HEK293 (cell line): ENCODE measurements around the gene FTL.

Experiments used
- CTCF ChIA-PET: fragments of 350-600 bp; formaldehyde crosslinking; extraction: SDS; loops from one replicate; lab custom pipeline; 2021; ENCODE audit warnings: antibody characterized with exemption; lab: Yijun Ruan, JAX
- POLR2A ChIA-PET: fragments of 300-600 bp; formaldehyde crosslinking; extraction: SDS; loops from one replicate; lab custom pipeline; 2020; ENCODE audit warnings: antibody characterized with exemption, inconsistent platforms; lab: Yijun Ruan, JAX
- H3K27ac ChIP-seq: fragments of 200-500 bp; sonication (Bioruptor generic); 2 replicates; pipeline ENCODE4 v1.5.1; 2014; ENCODE audit warnings: low read depth, low read length, control low read depth, inconsistent platforms; ENCODE audit errors: extremely low read depth
- H3K36me3 ChIP-seq, 2 experiments: fragments of 200-500 bp in 1 of 2; sonication (Bioruptor generic) in 1 of 2; 1 replicate in 1 of 2; 2 replicates in 1 of 2; pipeline ENCODE4 v1.5.1; 2014 to 2017; ENCODE audit warnings: inconsistent platforms in 2 of 2, low read length in 2 of 2; ENCODE audit not compliant: control insufficient read depth in 2 of 2, insufficient read depth in 1 of 2
- H3K4me1 ChIP-seq: fragments of 200-500 bp; sonication (Bioruptor generic); 2 replicates; pipeline ENCODE4 v1.5.1; 2014; ENCODE audit warnings: mild to moderate bottlenecking, low read length, inconsistent platforms; ENCODE audit not compliant: control insufficient read depth, insufficient read depth
- H3K4me3 ChIP-seq: 2 replicates; pipeline ENCODE4 v1.5.1; 2011; ENCODE audit warnings: low read depth, mild to moderate bottlenecking, control low read depth, low read length, moderate library complexity
- H3K9me3 ChIP-seq: fragments of 200-500 bp; sonication (Bioruptor generic); 2 replicates; pipeline ENCODE4 v1.5.1; 2014; ENCODE audit warnings: low read depth, low read length, inconsistent platforms; ENCODE audit not compliant: control insufficient read depth, insufficient read depth
- BCL11B ChIP-seq: fragments of 450-650 bp; formaldehyde crosslinking; IDR thresholded peaks from 2 replicates; pipeline ENCODE4 v1.5.1; 2016; ENCODE audit warnings: low read depth, missing biosample characterization, missing genetic modification characterization
- GLIS1 ChIP-seq: fragments of 450-650 bp; formaldehyde crosslinking; IDR thresholded peaks from 2 replicates; pipeline ENCODE4 v1.5.1; 2016; ENCODE audit warnings: missing biosample characterization, missing genetic modification characterization
- GLIS2 ChIP-seq: fragments of 450-650 bp; formaldehyde crosslinking; IDR thresholded peaks from 2 replicates; pipeline ENCODE4 v1.5.1; 2016; ENCODE audit warnings: missing biosample characterization, missing genetic modification characterization
- IKZF3 ChIP-seq: fragments of 450-650 bp; IDR thresholded peaks from 2 replicates; pipeline ENCODE4 v1.5.0; 2018; ENCODE audit warnings: missing biosample characterization, mild to moderate bottlenecking, missing genetic modification characterization, moderate library complexity
- KLF8 ChIP-seq: fragments of 450-650 bp; formaldehyde crosslinking; IDR thresholded peaks from 2 replicates; pipeline ENCODE4 v1.5.1; 2016; ENCODE audit warnings: missing biosample characterization, missing genetic modification characterization
- REPIN1 ChIP-seq: fragments of 450-650 bp; formaldehyde crosslinking; IDR thresholded peaks from 2 replicates; pipeline ENCODE4 v1.5.1; 2017; ENCODE audit warnings: missing biosample characterization, missing genetic modification characterization, low read depth
- SP2 ChIP-seq: fragments of 450-650 bp; formaldehyde crosslinking; IDR thresholded peaks from 2 replicates; pipeline ENCODE4 v1.5.1; 2016; ENCODE audit warnings: missing biosample characterization, missing genetic modification characterization
- SP3 ChIP-seq: fragments of 450-650 bp; formaldehyde crosslinking; IDR thresholded peaks from 2 replicates; pipeline ENCODE4 v1.5.1; 2016; ENCODE audit warnings: missing biosample characterization, missing genetic modification characterization
- SP7 ChIP-seq: fragments of 450-650 bp; formaldehyde crosslinking; IDR thresholded peaks from 2 replicates; pipeline ENCODE4 v1.5.1; 2016; ENCODE audit warnings: missing biosample characterization, missing genetic modification characterization
- ZBTB20 ChIP-seq: fragments of 450-650 bp; formaldehyde crosslinking; IDR thresholded peaks from 2 replicates; pipeline ENCODE4 v1.5.1; 2016; ENCODE audit warnings: missing biosample characterization, missing genetic modification characterization
- ZBTB48 ChIP-seq: fragments of 450-650 bp; formaldehyde crosslinking; IDR thresholded peaks from 2 replicates; pipeline ENCODE4 v1.5.1; 2016; ENCODE audit warnings: missing biosample characterization, missing genetic modification characterization
- ZBTB7A ChIP-seq: fragments of 450-650 bp; formaldehyde crosslinking; IDR thresholded peaks from 2 replicates; pipeline ENCODE4 v1.5.1; 2016; ENCODE audit warnings: low read depth, missing biosample characterization, missing genetic modification characterization
- ZFHX2 ChIP-seq: fragments of 450-650 bp; formaldehyde crosslinking; conservative IDR thresholded peaks from 2 replicates; pipeline ENCODE4 v1.5.1; 2016; ENCODE audit warnings: missing biosample characterization, missing genetic modification characterization
- ZFP69B ChIP-seq: fragments of 450-650 bp; formaldehyde crosslinking; IDR thresholded peaks from 2 replicates; pipeline ENCODE4 v1.5.1; 2016; ENCODE audit warnings: missing biosample characterization, missing genetic modification characterization
- ZNF138 ChIP-seq: fragments of 450-650 bp; formaldehyde crosslinking; IDR thresholded peaks from 2 replicates; pipeline ENCODE4 v1.5.1; 2016; ENCODE audit warnings: missing biosample characterization, missing genetic modification characterization, borderline replicate concordance
- ZNF140 ChIP-seq: fragments of 450-650 bp; formaldehyde crosslinking; IDR thresholded peaks from 2 replicates; pipeline ENCODE4 v1.5.1; 2016; ENCODE audit warnings: missing biosample characterization, missing genetic modification characterization
- ZNF146 ChIP-seq: fragments of 450-650 bp; formaldehyde crosslinking; IDR thresholded peaks from 2 replicates; pipeline ENCODE4 v1.5.1; 2016; ENCODE audit warnings: missing biosample characterization, missing genetic modification characterization
- ZNF184 ChIP-seq: fragments of 450-650 bp; IDR thresholded peaks from 2 replicates; pipeline ENCODE4 v1.5.1; 2018; ENCODE audit warnings: missing biosample characterization, mild to moderate bottlenecking, missing genetic modification characterization
- ZNF202 ChIP-seq: fragments of 450-650 bp; formaldehyde crosslinking; IDR thresholded peaks from 2 replicates; pipeline ENCODE4 v1.5.1; 2016; ENCODE audit warnings: missing biosample characterization, missing genetic modification characterization, borderline replicate concordance
- ZNF214 ChIP-seq: fragments of 450-650 bp; formaldehyde crosslinking; IDR thresholded peaks from 2 replicates; pipeline ENCODE4 v1.5.1; 2017; ENCODE audit warnings: missing biosample characterization, mild to moderate bottlenecking, missing genetic modification characterization, borderline replicate concordance
- ZNF23 ChIP-seq: fragments of 450-650 bp; formaldehyde crosslinking; IDR thresholded peaks from 2 replicates; pipeline ENCODE4 v1.5.1; 2016; ENCODE audit warnings: missing biosample characterization, missing genetic modification characterization, borderline replicate concordance
- ZNF239 ChIP-seq: fragments of 450-650 bp; formaldehyde crosslinking; IDR thresholded peaks from 2 replicates; pipeline ENCODE4 v1.5.1; 2016; ENCODE audit warnings: missing biosample characterization, missing genetic modification characterization
- ZNF341 ChIP-seq: fragments of 450-650 bp; formaldehyde crosslinking; IDR thresholded peaks from 2 replicates; pipeline ENCODE4; 2016; ENCODE audit warnings: low read depth, missing biosample characterization, missing genetic modification characterization
- ZNF366 ChIP-seq: fragments of 450-650 bp; formaldehyde crosslinking; conservative IDR thresholded peaks from 2 replicates; pipeline ENCODE4 v1.5.1; 2016; ENCODE audit warnings: missing biosample characterization, missing genetic modification characterization
- ZNF473 ChIP-seq: fragments of 450-650 bp; formaldehyde crosslinking; IDR thresholded peaks from 2 replicates; pipeline ENCODE4 v1.5.1; 2017; ENCODE audit warnings: missing biosample characterization, missing genetic modification characterization
- ZNF510 ChIP-seq: fragments of 450-650 bp; formaldehyde crosslinking; IDR thresholded peaks from 2 replicates; pipeline ENCODE4 v1.5.1; 2018; ENCODE audit warnings: mild to moderate bottlenecking, missing genetic modification characterization, missing biosample characterization; ENCODE audit not compliant: insufficient replicate concordance
- ZNF571 ChIP-seq: fragments of 450-650 bp; formaldehyde crosslinking; IDR thresholded peaks from 2 replicates; pipeline ENCODE4 v1.5.0; 2017; ENCODE audit warnings: missing biosample characterization, missing genetic modification characterization
- ZNF639 ChIP-seq: fragments of 450-650 bp; formaldehyde crosslinking; IDR thresholded peaks from 2 replicates; pipeline ENCODE4 v1.5.1; 2016; ENCODE audit warnings: missing biosample characterization, missing genetic modification characterization
- ZNF76 ChIP-seq: fragments of 450-650 bp; formaldehyde crosslinking; IDR thresholded peaks from 2 replicates; pipeline ENCODE4; 2016; ENCODE audit warnings: low read depth, missing biosample characterization, missing genetic modification characterization, borderline replicate concordance
- ZNF776 ChIP-seq: fragments of 450-650 bp; formaldehyde crosslinking; IDR thresholded peaks from 2 replicates; pipeline ENCODE4 v1.5.0; 2017; ENCODE audit warnings: missing biosample characterization, missing genetic modification characterization, borderline replicate concordance
- ZNF843 ChIP-seq: fragments of 450-650 bp; formaldehyde crosslinking; IDR thresholded peaks from 2 replicates; pipeline ENCODE4 v1.5.1; 2016; ENCODE audit warnings: missing biosample characterization, missing genetic modification characterization
- TF ChIP-seq, protein P1 (sequence below): fragments of 450-650 bp; formaldehyde crosslinking; IDR thresholded peaks from 2 replicates; pipeline ENCODE4 v1.5.1; 2016; ENCODE audit warnings: missing biosample characterization, missing genetic modification characterization
- TF ChIP-seq, protein P2 (sequence below): fragments of 450-650 bp; formaldehyde crosslinking; optimal IDR thresholded peaks from 2 replicates; pipeline ENCODE3; 2016; ENCODE audit warnings: missing biosample characterization, mild to moderate bottlenecking, missing genetic modification characterization
- TF ChIP-seq, protein P3 (sequence below): IDR thresholded peaks from 2 replicates; pipeline ENCODE4 v1.6.1; 2011; ENCODE audit warnings: mild to moderate bottlenecking, low read depth, low read length, borderline replicate concordance

Gene FTL

GRCh38 chr19:48962029-48962848 is 2.9 kb upstream of the FTL start:
- Histone ChIP-seq H3K9me3 (no peaks in the 10 kb centered on the region), H3K27ac (peak overlapping the region; percentile 16; the same call in 1 of the 2 replicates), H3K4me3 (no peak overlapping the region), H3K4me1 (peaks cover 20% of the 10 kb centered on the region), H3K36me3 (peaks cover 13 to 38% of the 10 kb centered on the region in 2 experiments; a peak in 2 of 3 replicates)
- ChIA-PET CTCF (interaction anchor here (0.7 to 1.7 kb wide), 3 partner anchors 8 to 126 kb away, joined by 3 to 10 read pairs (median 5); partner anchors contain the start of gene HSD17B14), POLR2A (interaction anchor here (0.6 to 2.7 kb wide), 8 partner anchors 8 to 185 kb away, joined by 3 to 16 read pairs (median 6); partner anchors contain the start of genes DHDH, GYS1, NUCB1 and PPP1R15A)
- TF ChIP-seq ZNF202 (tag by site-specific recombination) (no peak), ZNF23 (tag by site-specific recombination) (no peak), ZNF214 (tag by site-specific recombination) (no peak), ZNF76 (no peak), KLF8 (peak; percentile 42; the same call in 1 of the 2 replicates), ZNF639 (tag by site-specific recombination) (no peak), ZBTB20 (tag by site-specific recombination) (peak; percentile 15; the same call in 1 of the 2 replicates), SP2 (peak; percentile 57), ZNF140 (tag by site-specific recombination) (no peak), BCL11B (tag by site-specific recombination) (peak; percentile 48; the same call in 1 of the 2 replicates), REPIN1 (no peak), IKZF3 (tag by site-specific recombination) (no peak), ZNF146 (no peak), GLIS2 (tag by site-specific recombination) (peak; percentile 89), ZNF510 (tag by site-specific recombination) (no peak), SP3 (tag by site-specific recombination) (peak; percentile 40), ZBTB48 (tag by site-specific recombination) (peak; percentile 48; the same call in 1 of the 2 replicates), ZNF138 (tag by site-specific recombination) (no peak), ZNF184 (tag by site-specific recombination) (no peak), ZBTB7A (tag by site-specific recombination) (0 out of 2 replicates have a peak, but pooled peaks have one; percentile 17), ZNF776 (tag by site-specific recombination) (no peak), ZNF239 (tag by site-specific recombination) (no peak), ZFHX2 (tag by site-specific recombination) (no peak), ZNF366 (tag by site-specific recombination) (peak; percentile 64), ZFP69B (tag by site-specific recombination) (peak; percentile 93), ZNF843 (tag by site-specific recombination) (no peak), SP7 (peak; percentile 47; the same call in 1 of the 2 replicates), ZNF571 (no peak), ZNF473 (tag by site-specific recombination) (no peak), ZNF341 (no peak), GLIS1 (tag by site-specific recombination) (peak; percentile 96)
- TF ChIP-seq, protein P1, sequence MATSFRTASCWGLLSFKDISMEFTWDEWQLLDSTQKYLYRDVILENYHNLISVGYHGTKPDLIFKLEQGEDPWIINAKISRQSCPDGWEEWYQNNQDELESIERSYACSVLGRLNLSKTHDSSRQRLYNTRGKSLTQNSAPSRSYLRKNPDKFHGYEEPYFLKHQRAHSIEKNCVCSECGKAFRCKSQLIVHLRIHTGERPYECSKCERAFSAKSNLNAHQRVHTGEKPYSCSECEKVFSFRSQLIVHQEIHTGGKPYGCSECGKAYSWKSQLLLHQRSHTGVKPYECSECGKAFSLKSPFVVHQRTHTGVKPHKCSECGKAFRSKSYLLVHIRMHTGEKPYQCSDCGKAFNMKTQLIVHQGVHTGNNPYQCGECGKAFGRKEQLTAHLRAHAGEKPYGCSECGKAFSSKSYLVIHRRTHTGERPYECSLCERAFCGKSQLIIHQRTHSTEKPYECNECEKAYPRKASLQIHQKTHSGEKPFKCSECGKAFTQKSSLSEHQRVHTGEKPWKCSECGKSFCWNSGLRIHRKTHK (tag by site-specific recombination) = no peak
- TF ChIP-seq, protein P2, sequence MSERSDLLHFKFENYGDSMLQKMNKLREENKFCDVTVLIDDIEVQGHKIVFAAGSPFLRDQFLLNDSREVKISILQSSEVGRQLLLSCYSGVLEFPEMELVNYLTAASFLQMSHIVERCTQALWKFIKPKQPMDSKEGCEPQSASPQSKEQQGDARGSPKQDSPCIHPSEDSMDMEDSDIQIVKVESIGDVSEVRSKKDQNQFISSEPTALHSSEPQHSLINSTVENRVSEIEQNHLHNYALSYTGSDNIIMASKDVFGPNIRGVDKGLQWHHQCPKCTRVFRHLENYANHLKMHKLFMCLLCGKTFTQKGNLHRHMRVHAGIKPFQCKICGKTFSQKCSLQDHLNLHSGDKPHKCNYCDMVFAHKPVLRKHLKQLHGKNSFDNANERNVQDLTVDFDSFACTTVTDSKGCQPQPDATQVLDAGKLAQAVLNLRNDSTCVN (tag by site-specific recombination) = no peak
- TF ChIP-seq, protein P3, sequence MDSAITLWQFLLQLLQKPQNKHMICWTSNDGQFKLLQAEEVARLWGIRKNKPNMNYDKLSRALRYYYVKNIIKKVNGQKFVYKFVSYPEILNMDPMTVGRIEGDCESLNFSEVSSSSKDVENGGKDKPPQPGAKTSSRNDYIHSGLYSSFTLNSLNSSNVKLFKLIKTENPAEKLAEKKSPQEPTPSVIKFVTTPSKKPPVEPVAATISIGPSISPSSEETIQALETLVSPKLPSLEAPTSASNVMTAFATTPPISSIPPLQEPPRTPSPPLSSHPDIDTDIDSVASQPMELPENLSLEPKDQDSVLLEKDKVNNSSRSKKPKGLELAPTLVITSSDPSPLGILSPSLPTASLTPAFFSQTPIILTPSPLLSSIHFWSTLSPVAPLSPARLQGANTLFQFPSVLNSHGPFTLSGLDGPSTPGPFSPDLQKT = no peak
